Heart right ventricle (tissue), 16 donors: ENCODE measurements around the gene ANKIB1. TPM values are rescaled to one million over a fixed set of nuclear protein-coding genes. Genes with fewer than 3 reads are reported as not detected.
A peak's percentile ranks its signal among the peaks of the same experiment; 100 is the strongest.
"Not testable (repeated sequence)": the region's sequence is repeated elsewhere in the genome, so short reads cannot be mapped to it uniquely, and the experiment has no call there.

ENCODE experiments used
- ATAC-seq, 8 donors: fragments of 200-7000 bp; cut with Tn5 transposase; one replicate each; pipeline ENCODE4 v1.9.1; 2020; ENCODE audit warnings: mild to moderate bottlenecking in 8 of 8, moderate library complexity in 8 of 8, moderate number of reproducible peaks in 1 of 8
- DNase-seq, 2 donors: peaks; one replicate each; pipeline ENCODE4 v3.0.0-alpha.2; 2020
- H3K27ac ChIP-seq, 10 donors: fragments of 200-600 bp; sonication (generic) in 2 of 10; one replicate each; pipeline versions ENCODE4 v1.5.0 to v1.8.0; 2020 to 2022; ENCODE audit warnings: mild to moderate bottlenecking in 3 of 10
- H3K27me3 ChIP-seq, 7 donors: fragments of 200-600 bp; one replicate each; pipeline ENCODE4 v1.8.0; 2021 to 2022; ENCODE audit warnings: mild to moderate bottlenecking in 2 of 7
- H3K36me3 ChIP-seq, 9 donors: fragments of 200-600 bp; sonication (generic) in 1 of 9; one replicate each; pipeline versions ENCODE4 v1.5.0 to v1.8.0; 2020 to 2022; ENCODE audit warnings: mild to moderate bottlenecking in 2 of 9
- H3K4me1 ChIP-seq, 9 donors: fragments of 200-600 bp; sonication (generic) in 1 of 9; one replicate each; pipeline versions ENCODE4 v1.5.0 to v1.8.0; 2020 to 2022; ENCODE audit warnings: mild to moderate bottlenecking in 4 of 9
- H3K4me3 ChIP-seq, 10 donors: fragments of 200-600 bp; sonication (generic) in 2 of 10; one replicate each; pipeline versions ENCODE4 v1.5.0 to v1.8.0; 2020 to 2022; ENCODE audit warnings: mild to moderate bottlenecking in 7 of 10, moderate library complexity in 2 of 10
- H3K9me3 ChIP-seq, 11 donors: fragments of 200-600 bp in 10 of 11; sonication (generic) in 2 of 11; one replicate each; pipeline versions ENCODE4 v1.5.0 to v1.8.0; 2013 to 2022; ENCODE audit warnings: mild to moderate bottlenecking in 2 of 11, control low read depth in 1 of 11, moderate library complexity in 1 of 11
- WGBS, 2 donors: extraction: QIAGEN DNeasy Blood & Tissue Kit; methylation state at CpG; one replicate each; pipeline ENCODE4 v1.1.7; 2013; ENCODE audit warnings: inconsistent platforms in 1 of 2; 5-methylcytosine and 5-hydroxymethylcytosine counted together
- intact Hi-C, 10 donors: fragments of 100-400 bp; cut with DNase I; formaldehyde crosslinking; loops; one replicate each; pipeline versions ENCODE4 v1.11.1 to v1.14.2; 2022
- polyA plus RNA-seq, 2 donors: library from polyadenylated mRNA; stranded (reverse); fragments of 200-250 nt; gene quantifications; one replicate each; pipeline ENCODE4 v1.2.3, GENCODE V29; 2013
- total RNA-seq, 10 donors: library from RNA; stranded (reverse); fragmentation: NEBNext Ultra II Directional in 3 of 10; extraction: Animal tissue kit (Norgen Biotek cat#: 25700) in 3 of 10; gene quantifications; one replicate each; pipeline versions ENCODE4 v1.2.1 to v1.2.4, GENCODE V29; 2021 to 2023
- TF ChIP-seq, protein P1 (sequence below), 9 donors: fragments of 200-600 bp; sonication (generic) in 2 of 9; IDR thresholded peaks; one replicate each; pipeline versions ENCODE4 v1.5.0 to v1.8.0; 2021 to 2022; ENCODE audit warnings: antibody characterized with exemption in 9 of 9, mild to moderate bottlenecking in 5 of 9, moderate library complexity in 1 of 9
- donor health status: Arrhythmogenic right ventricular cardiomyopathy.
- donor health status: ischemic (EF 13 %, LVEDD 7.1; RV severe dilation, severe dysfunction).
- donor health status: healthy with polysubstance abuse.
- donor health status: DM: no; HTN: yes; CAD: no.
- donor health status: DM: no; HTN: no; CAD: no.
- donor health status: ischemic (EF 25% LVEDD 6.9; RV normal size, moderate dysfunction).
- donor health status: ischemic (EF 25% LVEDD 5.7; RV mildly dilated, moderate dysfunction).
- donor health status: healthy.
- donor health status: DM: yes; HTN: yes; CAD: no.
- donor health status: Ischemic cardiomyopathy.
- donor health status: ischemic (EF 35%, LVEDD 5.7; RV mildly dilated, moderate dysfunction).
- donor health status: nonischemic (EF 11% LVEDD 7.7; RV severe dilation, severe dysfunction).
- donor health status: DM: yes; HTN: yes; CAD: no.
- donor health status: PGD.
- donor health status: ischemic (EF 29% LVEDD 5.4; RV normal size, mild dysfunction).
- donor health status: nonischemic (EF 23%, LVEDD 6.1; RV moderate dilation, normal function).

The ANKIB1 gene
- total and polyA plus RNA-seq, 12 donors: 5.5 to 71.0 (median 41.1) TPM

DNA sequence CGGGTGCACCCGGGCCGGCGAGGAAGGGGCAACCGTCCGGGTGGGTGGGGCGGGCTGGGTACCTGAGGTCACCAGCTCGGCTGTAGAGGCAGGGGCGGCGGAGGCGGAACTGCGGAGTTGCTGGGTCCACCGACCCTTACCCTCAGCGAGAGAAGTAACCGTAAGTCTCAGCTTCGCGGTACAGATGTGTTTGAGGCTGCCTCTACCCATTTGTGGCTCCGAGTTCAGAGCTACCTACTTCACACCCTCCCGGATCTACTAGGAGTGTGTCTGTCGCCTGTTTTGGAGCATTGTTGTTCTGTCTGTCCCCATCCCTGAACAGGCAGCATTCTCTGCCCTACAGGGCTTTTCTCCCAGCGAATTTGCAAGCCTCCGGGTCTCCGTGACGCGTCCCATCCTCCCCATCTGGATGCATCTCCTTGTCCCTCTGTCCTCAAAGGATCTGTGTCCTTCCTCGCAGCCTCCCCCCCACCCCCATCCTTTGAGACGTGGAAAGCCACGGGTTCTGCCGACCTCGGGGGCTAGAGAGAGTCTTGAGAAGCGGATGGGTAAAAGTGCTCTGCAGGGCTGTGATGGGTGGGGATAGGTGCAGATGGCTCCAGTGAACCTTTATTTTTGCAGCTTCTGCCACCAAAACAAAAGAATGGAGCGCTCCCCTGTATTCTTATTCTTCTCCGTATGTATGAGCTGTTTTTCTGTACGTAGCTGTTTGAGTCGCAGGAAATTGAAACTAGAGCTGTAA lies 757 bp downstream of the ANKIB1 start:
- Histone ChIP-seq H3K4me1 (peaks cover 2 to 43% (median 40%) of the 10 kb centered on the region in 9 donors), H3K4me3 (peak overlapping the region; percentile 66 to 91 (median 84)), H3K27ac (peak overlapping the region; percentile 55 to 96 (median 89)), H3K36me3 (peaks cover 0 to 13% (median 0%) of the 10 kb centered on the region in 9 donors), H3K9me3 (no peaks in the 10 kb centered on the region), H3K27me3 (no peaks in the 10 kb centered on the region)
- ATAC-seq (peak; percentile 3 to 63 (median 21)), DNase-seq (no peak)
- intact Hi-C loops: loop anchor here in 6 of 10 donors (2.0 to 10.0 kb wide), 5 partner anchors 128 to 201 kb away; partner anchors contain the start of gene GATAD1 (in 6 of the 6)
- TF ChIP-seq, protein P1, sequence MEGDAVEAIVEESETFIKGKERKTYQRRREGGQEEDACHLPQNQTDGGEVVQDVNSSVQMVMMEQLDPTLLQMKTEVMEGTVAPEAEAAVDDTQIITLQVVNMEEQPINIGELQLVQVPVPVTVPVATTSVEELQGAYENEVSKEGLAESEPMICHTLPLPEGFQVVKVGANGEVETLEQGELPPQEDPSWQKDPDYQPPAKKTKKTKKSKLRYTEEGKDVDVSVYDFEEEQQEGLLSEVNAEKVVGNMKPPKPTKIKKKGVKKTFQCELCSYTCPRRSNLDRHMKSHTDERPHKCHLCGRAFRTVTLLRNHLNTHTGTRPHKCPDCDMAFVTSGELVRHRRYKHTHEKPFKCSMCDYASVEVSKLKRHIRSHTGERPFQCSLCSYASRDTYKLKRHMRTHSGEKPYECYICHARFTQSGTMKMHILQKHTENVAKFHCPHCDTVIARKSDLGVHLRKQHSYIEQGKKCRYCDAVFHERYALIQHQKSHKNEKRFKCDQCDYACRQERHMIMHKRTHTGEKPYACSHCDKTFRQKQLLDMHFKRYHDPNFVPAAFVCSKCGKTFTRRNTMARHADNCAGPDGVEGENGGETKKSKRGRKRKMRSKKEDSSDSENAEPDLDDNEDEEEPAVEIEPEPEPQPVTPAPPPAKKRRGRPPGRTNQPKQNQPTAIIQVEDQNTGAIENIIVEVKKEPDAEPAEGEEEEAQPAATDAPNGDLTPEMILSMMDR (IDR thresholded peaks at IDR 0.05): no peak
- WGBS, 2 donors: 0 to 1% methylated on average over 35 of the region's 35 CpGs

DNA sequence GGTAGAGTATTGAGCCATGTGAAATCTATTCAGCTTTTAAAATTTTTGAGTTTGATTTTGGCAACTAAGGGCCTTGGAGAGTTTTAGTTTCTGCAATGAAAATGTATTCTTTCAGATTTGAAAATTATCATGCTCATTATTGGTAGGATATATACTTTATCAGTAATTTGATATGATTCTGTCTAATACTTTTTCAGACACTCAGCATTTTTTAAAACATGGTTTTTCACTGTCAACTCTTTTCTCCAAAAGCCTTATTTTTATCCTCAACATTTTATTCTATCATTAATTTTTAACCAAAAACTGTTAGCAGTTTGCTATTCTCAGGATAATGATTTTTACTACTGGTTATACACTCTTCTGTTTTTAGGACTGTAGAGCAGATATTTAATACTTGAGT lies 4.8 kb downstream of the ANKIB1 start:
- ATAC-seq (no peak), DNase-seq (no peak)
- Histone ChIP-seq H3K27me3 (no peaks in the 10 kb centered on the region), H3K4me3 (no peak overlapping the region), H3K9me3 (no peaks in the 10 kb centered on the region), H3K27ac (no peak overlapping the region), H3K4me1 (peaks cover 0 to 59% (median 27%) of the 10 kb centered on the region in 9 donors), H3K36me3 (peaks cover 0 to 6% (median 0%) of the 10 kb centered on the region in 9 donors)
- intact Hi-C loops: no loop called here
- TF ChIP-seq, protein P1 (IDR thresholded peaks at IDR 0.05): no peak

DNA sequence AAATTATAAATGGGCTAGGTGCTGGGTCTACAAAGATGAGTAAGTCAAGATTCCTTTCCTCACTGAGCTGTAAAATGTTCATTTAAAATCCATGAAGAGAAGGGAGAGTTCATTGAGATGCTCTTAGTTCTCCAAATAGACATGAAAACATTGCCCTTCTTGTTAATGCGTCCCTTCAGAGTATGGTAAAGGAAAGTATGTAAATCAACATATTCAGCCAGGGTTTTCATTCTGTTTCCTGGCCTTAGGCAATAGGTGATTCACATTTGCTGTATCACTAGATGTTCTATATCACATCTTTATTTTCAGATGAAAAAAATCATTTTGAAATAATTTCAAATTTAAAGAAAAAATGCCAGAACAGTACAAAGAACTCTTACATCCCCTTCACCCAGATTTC lies 5.4 kb downstream of the ANKIB1 start:
- no peaks in the 10 kb centered on the region for H3K9me3 ChIP-seq
- H3K27ac ChIP-seq: no peak overlapping the region
- no peak overlapping the region for H3K4me3 ChIP-seq
- H3K4me1 ChIP-seq: peaks cover 0 to 64% (median 31%) of the 10 kb centered on the region in 9 donors
- 85% methylated on average over 1 of the region's 1 CpG for WGBS, 2 donors
- DNase-seq (no peak), ATAC-seq (no peak)
- TF ChIP-seq, protein P1 (IDR thresholded peaks at IDR 0.05): no peak
- H3K27me3 ChIP-seq: no peaks in the 10 kb centered on the region
- intact Hi-C loops: no loop called here
- H3K36me3 ChIP-seq: peaks cover 0 to 6% (median 0%) of the 10 kb centered on the region in 9 donors

DNA sequence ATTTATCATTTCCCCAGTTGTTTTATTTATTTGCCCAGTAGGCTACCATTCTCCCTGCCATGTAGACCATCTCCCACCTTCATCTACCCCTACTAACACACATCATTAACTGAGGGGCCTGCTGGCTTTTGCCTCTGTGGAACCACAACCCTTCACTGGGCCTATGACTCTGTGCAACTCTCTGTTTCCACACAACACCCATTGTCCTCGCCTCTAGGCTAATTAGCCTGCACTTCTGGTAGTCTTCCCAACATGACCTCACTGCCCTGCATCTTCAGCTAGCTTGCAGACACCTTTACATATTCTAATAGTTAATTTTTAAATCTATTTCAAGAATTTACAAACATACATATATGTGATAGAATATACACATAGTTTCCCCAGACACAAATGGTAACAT lies 7.5 kb downstream of the ANKIB1 start:
- WGBS, 2 donors: 91 to 100% methylated on average over 1 of the region's 1 CpG
- Histone ChIP-seq H3K4me1 (peaks cover 0 to 54% (median 16%) of the 10 kb centered on the region in 9 donors), H3K36me3 (peaks cover 0 to 6% (median 0%) of the 10 kb centered on the region in 9 donors), H3K27me3 (no peaks in the 10 kb centered on the region), H3K27ac (no peak overlapping the region), H3K4me3 (no peak overlapping the region), H3K9me3 (no peaks in the 10 kb centered on the region)
- no peak for ATAC-seq
- TF ChIP-seq, protein P1 (IDR thresholded peaks at IDR 0.05): no peak
- DNase-seq: no peak
- intact Hi-C loops: no loop called here

DNA sequence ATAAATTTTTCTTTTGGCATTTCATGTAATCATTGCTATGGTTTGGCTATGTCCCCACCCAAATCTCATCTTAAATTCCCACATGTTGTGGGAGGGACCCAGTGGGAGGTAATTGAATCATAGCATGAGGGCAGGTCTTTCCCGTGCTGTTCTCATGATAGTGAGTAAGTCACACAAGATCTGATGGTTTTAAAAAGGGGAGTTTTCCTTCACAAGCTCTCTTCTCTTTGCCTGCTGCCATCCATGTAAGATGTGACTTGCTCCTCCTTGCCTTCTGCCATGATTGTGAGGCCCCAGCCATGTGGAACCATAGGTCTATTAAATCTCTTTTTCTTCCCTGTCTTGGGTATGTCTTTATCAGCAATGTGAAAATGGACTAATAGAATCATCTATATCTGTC lies 9.0 kb downstream of the ANKIB1 start:
- H3K36me3 ChIP-seq, ATAC-seq, H3K27me3 ChIP-seq, H3K27ac ChIP-seq, H3K4me3 ChIP-seq, DNase-seq, H3K9me3 ChIP-seq: not testable (repeated sequence)
- intact Hi-C loops: loop anchor here in 1 of 10 donors (5.0 kb wide), 1 partner anchor 38 kb away; no protein-coding TSS in a partner anchor
- H3K4me1 ChIP-seq: peaks cover 0 to 55% (median 12%) of the 10 kb centered on the region in 9 donors
- 84 to 100% methylated on average over 1 of the region's 1 CpG for WGBS, 2 donors
